GM21390 (cell line): Measurements from ENCODE around the gene GYPA.
"Not testable (repeated sequence)": the region's sequence is repeated elsewhere in the genome, so short reads cannot be mapped to it uniquely, and the experiment has no call there.

Experiments used
- ATAC-seq: cut with Tn5 transposase; IDR thresholded peaks from one replicate; pipeline ENCODE4 v1.9.1; 2021; ENCODE audit not compliant: unreplicated experiment

The GYPA gene

GRCh38 chr4:144129336-144129875 is 11.1 kb downstream of the GYPA start:
- ATAC-seq, result not testable (repeated sequence)

DNA sequence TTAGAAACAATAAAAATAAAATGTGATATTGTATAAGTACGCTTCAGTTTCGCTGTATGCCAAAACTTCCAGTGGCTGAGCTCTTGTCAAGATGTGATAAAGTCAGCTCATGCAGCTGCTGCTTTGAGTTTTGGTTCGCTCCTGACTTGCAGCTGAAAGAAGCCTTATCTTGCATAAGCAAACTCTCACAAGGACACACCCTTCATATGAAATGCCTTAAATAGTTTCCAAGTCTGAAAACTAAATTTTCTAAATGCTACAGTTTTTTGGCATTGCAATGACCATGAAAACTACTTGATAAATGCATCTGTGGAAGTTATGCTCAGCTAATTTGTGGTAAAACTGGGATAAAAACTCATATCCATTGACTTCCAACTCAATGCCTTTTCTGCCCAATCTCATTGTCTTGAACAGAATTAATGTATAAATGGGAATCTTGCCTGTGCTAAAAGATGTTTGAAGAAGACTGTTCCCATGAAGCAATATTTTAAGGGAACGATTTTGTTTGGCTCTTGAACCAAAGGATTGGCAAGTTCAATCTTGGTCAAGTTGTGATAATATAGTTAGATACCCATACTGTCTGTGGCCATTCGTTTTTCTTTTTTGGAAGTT is 11.7 kb downstream of the GYPA start:
- not testable (repeated sequence) for ATAC-seq

DNA sequence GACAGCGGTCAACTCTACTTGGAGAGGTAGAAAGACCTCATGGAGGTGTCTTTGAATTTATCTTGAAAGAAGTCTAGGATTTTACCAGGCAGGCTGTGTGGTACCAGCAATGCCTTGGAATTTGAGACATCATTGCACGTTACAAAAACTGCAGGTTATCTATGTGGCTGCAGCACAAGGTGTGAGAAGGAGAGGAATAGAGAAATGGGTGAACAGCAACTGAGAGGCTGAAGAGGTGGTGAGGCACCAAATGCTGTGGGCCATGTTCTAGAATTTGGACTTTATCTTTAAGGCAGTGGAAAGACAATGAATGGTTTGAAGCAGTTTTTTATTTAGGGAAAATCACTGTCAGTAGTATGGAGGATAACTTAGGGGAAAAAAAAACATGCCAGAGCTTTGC is 15.4 kb downstream of the GYPA start:
- ATAC-seq, result not testable (repeated sequence)

GRCh38 chr4:144123982-144124635 is 16.4 kb downstream of the GYPA start:
- not testable (repeated sequence) for ATAC-seq

DNA sequence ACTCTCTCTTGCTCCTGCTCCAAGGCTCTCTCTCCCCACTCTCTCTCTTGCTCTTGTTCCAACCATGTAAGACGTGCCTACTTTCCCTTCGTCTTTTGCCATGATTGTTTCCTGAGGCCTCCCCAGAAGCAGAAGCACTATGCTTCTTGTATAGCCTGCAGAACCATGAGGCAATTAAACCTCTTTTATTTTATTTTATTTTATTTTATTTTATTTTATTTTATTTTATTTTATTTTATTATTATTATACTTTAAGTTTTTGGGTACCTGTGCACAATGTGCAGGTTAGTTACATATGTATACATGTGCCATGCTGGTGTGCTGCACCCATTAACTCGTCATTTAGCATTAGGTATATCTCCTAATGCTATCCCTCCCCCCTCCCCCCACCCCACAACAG is 17.2 kb downstream of the GYPA start:
- not testable (repeated sequence) for ATAC-seq

- ATAC-seq, result not testable (repeated sequence)
These were observed 20.8 kb downstream of the GYPA start for GRCh38 chr4:144119752-144120151.

GRCh38 chr4:144115519-144115918 is 25.0 kb downstream of the GYPA start:
- no peak for ATAC-seq

DNA sequence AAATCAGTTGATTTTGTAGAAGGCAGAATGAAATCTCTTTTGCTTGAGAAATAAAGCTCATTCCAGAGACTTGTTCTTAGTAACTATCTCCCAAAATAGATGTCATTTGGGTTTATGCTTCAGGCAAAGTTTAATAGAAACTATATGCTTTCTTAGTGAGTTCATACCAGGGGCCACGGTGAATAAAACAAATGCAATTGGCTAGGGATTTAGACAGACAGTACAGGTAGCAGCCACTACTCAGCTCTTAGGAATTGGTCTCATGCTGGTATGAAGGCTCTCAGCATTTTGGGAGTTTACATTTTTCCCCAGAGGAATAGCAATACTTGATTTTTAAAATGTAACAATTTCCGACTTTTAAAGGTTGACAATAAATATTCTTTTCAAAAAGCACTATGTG is 27.0 kb downstream of the GYPA start:
- no peak for ATAC-seq

GRCh38 chr4:144104509-144105130 is 35.9 kb downstream of the GYPA start:
- no peak for ATAC-seq

- not testable (repeated sequence) for ATAC-seq
These were observed 42.7 kb downstream of the GYPA start for GRCh38 chr4:144097776-144098175.

GRCh38 chr4:144093995-144094394 is 46.5 kb downstream of the GYPA start:
- ATAC-seq, result not testable (repeated sequence)

DNA sequence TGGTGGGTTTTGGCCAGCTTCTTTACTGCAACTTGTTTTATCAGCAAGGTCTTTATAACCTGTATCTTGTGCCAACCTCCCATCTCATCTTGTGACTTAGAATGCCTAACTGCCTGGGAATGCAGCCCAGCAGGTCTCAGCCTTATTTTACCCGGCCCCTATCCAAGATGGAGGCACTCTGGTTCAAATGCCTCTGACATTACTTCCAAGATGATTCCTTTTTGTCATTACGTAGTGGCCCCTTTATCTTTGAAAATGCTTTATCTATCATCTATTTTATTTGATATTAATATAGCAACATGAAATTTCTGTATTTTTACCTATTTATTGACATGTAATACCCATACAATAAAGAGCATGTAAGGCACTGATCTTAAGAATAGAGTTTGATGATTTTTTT is 49.3 kb downstream of the GYPA start:
- ATAC-seq, result not testable (repeated sequence)

- ATAC-seq, result no peak
These were observed 49.8 kb downstream of the GYPA start for GRCh38 chr4:144090744-144091143.

DNA sequence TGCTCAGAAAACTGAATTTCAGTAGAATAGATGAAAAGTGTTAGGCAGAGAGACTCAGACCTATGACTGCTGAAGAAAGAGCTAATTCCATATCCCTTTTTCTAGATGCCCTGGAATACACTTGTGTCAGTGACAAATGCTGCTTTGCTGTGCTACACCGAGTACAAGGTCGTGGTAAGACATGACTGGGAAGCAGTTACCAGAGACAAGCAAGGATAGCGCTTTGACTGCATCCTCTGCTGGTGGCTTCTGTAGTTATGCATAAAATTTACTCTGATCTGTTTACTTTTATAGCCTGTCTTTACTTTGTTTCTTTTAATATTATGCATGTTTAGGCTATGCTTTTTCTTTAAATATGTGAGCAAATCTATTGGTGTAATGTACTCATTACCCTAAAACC is 58.5 kb downstream of the GYPA start:
- not testable (repeated sequence) for ATAC-seq

DNA sequence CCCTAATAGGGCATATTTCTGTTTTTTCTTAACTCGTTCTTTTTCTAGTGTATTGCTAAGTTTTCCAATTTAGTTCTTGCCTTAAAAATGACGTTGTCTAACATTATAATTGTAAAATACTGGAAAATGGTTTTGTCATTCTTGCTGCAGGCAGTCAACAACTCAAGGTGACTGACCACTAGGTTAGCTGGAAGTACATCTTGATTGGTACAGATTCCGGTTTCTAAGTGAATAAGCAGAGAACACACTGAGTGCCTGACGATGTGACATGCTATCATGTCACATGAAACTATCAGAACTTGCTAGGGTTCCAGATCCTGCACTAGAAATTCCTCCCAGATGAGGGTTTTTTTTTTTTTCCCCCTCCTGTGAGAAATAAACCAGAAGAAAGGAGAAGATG is 60.4 kb downstream of the GYPA start:
- ATAC-seq, result not testable (repeated sequence)

DNA sequence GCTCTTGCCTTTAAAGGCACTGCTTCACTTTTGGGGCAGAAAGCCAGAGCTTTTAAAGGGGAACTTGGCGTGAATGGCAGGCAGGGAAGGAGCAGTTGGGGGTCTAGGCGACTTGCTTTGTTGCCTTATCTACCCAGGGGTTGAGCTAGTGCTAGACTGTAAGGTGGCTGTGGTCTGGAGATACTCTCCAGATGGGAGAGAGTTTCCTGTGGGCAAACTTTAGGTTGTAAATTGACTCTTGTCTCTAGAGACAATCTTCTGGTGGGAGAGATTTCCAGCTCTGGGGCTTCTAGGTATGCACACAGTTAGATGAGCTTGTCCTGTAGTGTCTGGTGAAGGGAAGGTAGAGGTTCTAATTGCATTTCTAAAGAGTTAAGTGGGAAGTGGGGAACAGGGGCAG is 61.8 kb downstream of the GYPA start:
- not testable (repeated sequence) for ATAC-seq

GRCh38 chr4:144061556-144061955 is 79.0 kb downstream of the GYPA start:
- not testable (repeated sequence) for ATAC-seq

DNA sequence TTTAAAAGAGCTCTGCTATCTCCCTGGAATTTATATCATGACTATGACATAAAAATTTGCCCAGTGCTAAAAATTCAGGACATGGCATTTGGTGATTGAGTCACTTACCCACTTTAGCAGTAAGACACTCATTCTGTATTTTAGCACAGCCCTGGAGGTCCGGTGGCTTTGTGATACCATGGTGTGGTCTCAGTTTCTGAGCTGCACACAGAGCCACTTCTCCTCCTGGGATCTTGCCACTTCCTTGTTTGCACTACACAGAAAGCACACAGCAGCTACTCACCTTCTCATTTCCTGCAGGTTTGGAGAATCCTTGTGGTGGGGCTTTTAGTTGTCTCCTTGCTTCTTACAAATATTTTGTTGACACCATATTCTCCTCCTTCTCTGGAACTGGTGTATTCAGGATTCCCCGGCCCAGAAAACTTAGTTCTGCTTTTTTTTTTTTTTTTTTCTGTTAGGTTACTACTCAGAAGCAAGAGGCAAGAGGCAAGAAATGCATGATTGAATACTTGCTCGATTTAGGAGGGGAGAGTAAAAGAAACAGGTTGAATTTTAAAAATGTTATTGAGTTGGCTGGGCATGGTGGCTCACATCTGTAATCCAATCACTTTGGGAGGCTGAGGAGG is 80.2 kb downstream of the GYPA start:
- not testable (repeated sequence) for ATAC-seq
